Endothelial cell of umbilical vein (primary cell): Measurements from ENCODE around the gene ANKS1A. TPM values are rescaled to one million over a fixed set of nuclear protein-coding genes. Genes with fewer than 3 reads are reported as not detected.

ENCODE experiments used
- polyA plus RNA-seq, 4 experiments: library from polyadenylated mRNA; depleted of rRNA in 3 of 4; stranded (reverse) in 3 of 4; unstranded in 1 of 4; fragments of >200 nt; gene quantifications; 2 replicates each; pipeline versions ENCODE4 v1.2.1 to v1.2.3, GENCODE V29; 2011 to 2012; ENCODE audit warnings: missing spikeins in 1 of 4
- small RNA-seq: library from RNA; depleted of rRNA; stranded (forward); fragments of <200 nt; gene quantifications from one replicate; pipeline ENCODE3, GENCODE V24; 2012; ENCODE audit warnings: low replicate concordance, low read depth; ENCODE audit not compliant: insufficient read depth, insufficient read length
- total RNA-seq: library from RNA; stranded (reverse); gene quantifications from 2 replicates; pipeline ENCODE4 v1.2.3, GENCODE V29; 2021

ANKS1A gene
- total and polyA plus RNA-seq, 2 donors (not counting 3 experiments of a cell fraction or from before 2014, with no cell fraction given): 8.9 to 26.1 TPM

Small RNAs within 50 kb of the gene (small RNA-seq; reads per million reads assigned to genes)
- gene AL138721.1: not detected

Other genes with a start within 250 kb of the ANKS1A start
- gene ILRUN, start 192.5 kb upstream of the ANKS1A start, total RNA-seq: 47.0 and 48.9 TPM in 2 replicates
- 27.7 and 30.5 TPM in 2 replicates for gene ILRUN, start 192.5 kb upstream of the ANKS1A start, polyA plus RNA-seq
- 137 and 141 TPM in 2 replicates for gene SNRPC, start 131.8 kb upstream of the ANKS1A start, total RNA-seq
- 287 and 306 TPM in 2 replicates for gene SNRPC, start 131.8 kb upstream of the ANKS1A start, polyA plus RNA-seq
- gene BLTP3A, start 97.2 kb upstream of the ANKS1A start, total RNA-seq: 9.3 and 10.5 TPM in 2 replicates
- 4.2 and 4.6 TPM in 2 replicates for gene BLTP3A, start 97.2 kb upstream of the ANKS1A start, polyA plus RNA-seq
- gene TAF11, start 1.2 kb upstream of the ANKS1A start, total RNA-seq: 37.1 and 41.0 TPM in 2 replicates
- gene TAF11, start 1.2 kb upstream of the ANKS1A start, polyA plus RNA-seq: 25.2 and 30.7 TPM in 2 replicates